ENCODE measurements around the gene ILKAP.

DNA sequence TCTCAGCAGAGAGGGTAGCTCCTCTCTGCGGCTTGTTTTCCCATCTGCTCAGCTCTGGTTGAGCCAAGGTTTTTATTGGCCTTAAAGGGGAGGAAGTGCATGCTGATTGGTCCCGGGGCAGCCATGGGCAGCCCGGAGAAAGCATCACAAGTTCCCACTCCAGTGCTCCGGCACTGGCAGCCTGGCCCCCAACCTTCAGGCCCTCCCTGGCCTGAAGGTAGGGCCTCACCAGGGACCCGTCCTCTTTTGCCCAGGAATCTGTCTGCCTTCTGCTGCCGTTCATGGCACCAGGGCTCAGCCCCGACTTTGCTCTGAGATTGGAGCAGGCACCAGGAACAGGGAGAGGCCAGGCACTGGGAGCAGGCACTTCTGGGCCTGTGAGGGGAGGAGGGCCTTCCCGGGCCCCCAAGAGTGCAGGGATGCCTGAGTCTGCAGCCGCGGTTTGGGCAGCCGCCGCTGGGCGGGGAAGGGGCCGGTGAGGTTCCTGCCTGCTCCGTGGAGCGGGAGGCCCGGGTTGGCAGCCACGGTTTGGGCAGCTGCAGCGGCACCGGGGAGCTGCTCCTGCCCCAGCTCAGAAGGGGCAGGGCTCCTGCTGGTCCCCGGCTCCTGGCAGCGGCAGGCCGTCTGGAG is 17.5 kb upstream of the ILKAP start:
- TF ChIP-seq POLR2A (IDR thresholded peaks at IDR 0.05; ENCODE audit: low read depth, low read length) (no peak), TAF1 (IDR thresholded peaks at IDR 0.05; ENCODE audit: borderline replicate concordance, low read depth, low read length) (no peak)

All from GM12892 (cell line).